ENCODE results near the gene PTPRK. TPM values are rescaled to one million over a fixed set of nuclear protein-coding genes. Genes with fewer than 3 reads are reported as not detected.

The PTPRK gene
- total and polyA plus RNA-seq, 2 experiments from 2014 or later: 26.9 to 56.4 TPM

DNA sequence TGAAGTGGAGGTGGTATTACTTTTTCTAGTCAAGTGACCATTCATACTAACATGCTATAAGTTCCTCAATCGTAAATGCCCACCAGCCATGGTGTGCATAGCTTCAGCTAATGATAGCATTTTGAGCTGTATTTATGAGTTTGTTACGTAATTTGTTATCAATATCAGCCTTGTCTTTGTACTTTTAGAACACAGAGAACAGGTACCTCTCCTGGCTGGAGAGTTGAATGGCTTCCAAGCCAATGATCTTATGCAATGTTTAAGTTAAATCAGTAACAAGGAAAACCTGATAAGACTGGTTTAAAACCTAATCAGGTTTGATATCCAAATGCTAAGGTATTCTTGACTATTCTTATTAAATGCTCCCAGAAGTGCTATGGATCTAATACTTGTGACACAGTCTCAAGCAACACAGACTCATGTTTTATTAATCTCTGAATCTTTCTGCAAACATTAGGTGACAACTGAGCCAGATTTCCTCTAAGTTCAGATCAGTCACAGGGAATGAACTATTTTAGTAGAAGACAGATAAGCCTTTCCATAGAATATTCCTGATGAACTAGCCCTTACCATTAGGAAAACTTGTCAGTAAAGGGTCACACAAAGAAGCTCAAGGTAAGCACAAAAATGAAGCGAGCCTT, 154.8 kb downstream of the PTPRK start:
- ATAC-seq (no peak), DNase-seq (ENCODE audit: low spot score) (no peak)
- H3K4me1 Mint-ChIP-seq: peaks cover 3% of the 10 kb centered on the region; the same call in 1 of the 3 replicates
- Histone ChIP-seq H3K27ac (ENCODE audit: low read depth) (no peak overlapping the region), H3K9me2 (ENCODE audit: insufficient read depth) (no peaks in the 10 kb centered on the region), H3K4me2 (no peak overlapping the region), H3K27me3 (ENCODE audit: insufficient read depth) (no peaks in the 10 kb centered on the region), H3K4me1 (ENCODE audit: insufficient read depth) (peaks cover 4% of the 10 kb centered on the region; the same call in 1 of the 2 replicates), H2AFZ (no peak overlapping the region), H3K79me2 (replicated peaks; ENCODE audit: insufficient read depth) (peaks cover 31% of the 10 kb centered on the region), H3F3A (replicated peaks; ENCODE audit: low read depth) (no peaks in the 10 kb centered on the region), H3K36me3 (ENCODE audit: insufficient read depth) (no peaks in the 10 kb centered on the region), H4K20me1 (replicated peaks; ENCODE audit: insufficient read depth) (no peaks in the 10 kb centered on the region), H3K4me3 (no peak overlapping the region)
- H3K9me3 Mint-ChIP-seq: no peaks in the 10 kb centered on the region
- no peak overlapping the region for H3K27ac Mint-ChIP-seq
- no peaks in the 10 kb centered on the region for H3K36me3 Mint-ChIP-seq (ENCODE audit: low read depth)
- no peak overlapping the region for H3K4me3 Mint-ChIP-seq
- H3K27me3 Mint-ChIP-seq (ENCODE audit: insufficient read depth, low read depth, poor library complexity): no peaks in the 10 kb centered on the region
- TF ChIP-seq STAT1 (IDR thresholded peaks at IDR 0.05; ENCODE audit: unreplicated experiment) (no peak), CREB1 (CRISPR knock-in tag; IDR thresholded peaks at IDR 0.05; ENCODE audit: low read depth) (no peak), EZH2phosphoT487 (IDR thresholded peaks at IDR 0.05; ENCODE audit: unreplicated experiment) (no peak), ZNF331 (CRISPR knock-in tag; IDR thresholded peaks at IDR 0.05; ENCODE audit: low read depth) (no peak)
- TF ChIP-seq, protein P1, sequence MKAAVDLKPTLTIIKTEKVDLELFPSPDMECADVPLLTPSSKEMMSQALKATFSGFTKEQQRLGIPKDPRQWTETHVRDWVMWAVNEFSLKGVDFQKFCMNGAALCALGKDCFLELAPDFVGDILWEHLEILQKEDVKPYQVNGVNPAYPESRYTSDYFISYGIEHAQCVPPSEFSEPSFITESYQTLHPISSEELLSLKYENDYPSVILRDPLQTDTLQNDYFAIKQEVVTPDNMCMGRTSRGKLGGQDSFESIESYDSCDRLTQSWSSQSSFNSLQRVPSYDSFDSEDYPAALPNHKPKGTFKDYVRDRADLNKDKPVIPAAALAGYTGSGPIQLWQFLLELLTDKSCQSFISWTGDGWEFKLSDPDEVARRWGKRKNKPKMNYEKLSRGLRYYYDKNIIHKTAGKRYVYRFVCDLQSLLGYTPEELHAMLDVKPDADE (IDR thresholded peaks at IDR 0.05): no peak

DNA sequence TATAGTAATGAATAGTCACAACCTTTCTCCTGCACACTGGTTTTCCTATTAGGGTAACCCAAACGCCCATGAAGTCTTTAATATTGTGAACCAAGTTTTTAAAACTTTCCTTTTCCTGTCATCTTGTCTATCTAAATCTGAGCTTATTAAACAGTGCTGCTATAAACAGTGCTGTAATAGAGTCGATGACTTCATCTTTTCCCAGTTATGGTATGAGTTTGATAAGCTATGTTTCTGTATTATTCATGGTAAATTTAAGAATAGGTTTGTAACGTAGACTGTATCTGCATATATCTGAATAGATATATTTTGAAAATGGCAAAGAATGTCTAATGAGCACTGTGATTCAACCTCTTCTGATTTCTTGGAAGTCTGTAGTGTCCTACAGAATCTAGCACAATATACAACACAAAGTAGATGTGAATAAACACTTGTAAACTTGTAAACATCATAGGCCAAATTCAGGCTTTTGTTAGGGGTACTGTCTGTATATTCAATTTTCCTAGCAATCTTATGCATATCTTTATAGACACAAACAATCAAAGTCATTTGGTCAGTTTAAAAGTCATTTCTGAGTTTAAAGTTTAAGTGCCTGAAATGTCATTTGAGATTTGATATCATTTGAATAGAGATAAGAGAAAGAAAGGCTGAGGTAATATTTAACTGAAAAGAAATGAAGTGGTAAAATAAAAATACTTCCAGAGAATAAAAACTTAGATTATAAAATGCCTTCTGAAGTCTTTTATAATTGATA, 155.5 kb downstream of the PTPRK start:
- H3K36me3 ChIP-seq (ENCODE audit: insufficient read depth): no peaks in the 10 kb centered on the region
- H2AFZ ChIP-seq: no peak overlapping the region
- no peak overlapping the region for H3K27ac Mint-ChIP-seq
- no peaks in the 10 kb centered on the region for H3K36me3 Mint-ChIP-seq (ENCODE audit: low read depth)
- peaks cover 32% of the 10 kb centered on the region for H3K79me2 ChIP-seq (replicated peaks; ENCODE audit: insufficient read depth)
- H3K4me3 Mint-ChIP-seq: no peak overlapping the region
- H3K27me3 ChIP-seq (ENCODE audit: insufficient read depth): no peaks in the 10 kb centered on the region
- ATAC-seq (no peak), DNase-seq (ENCODE audit: low spot score) (no peak)
- no peaks in the 10 kb centered on the region for H3K27me3 Mint-ChIP-seq (ENCODE audit: insufficient read depth, low read depth, poor library complexity)
- H3K27ac ChIP-seq (ENCODE audit: low read depth): no peak overlapping the region
- H3K4me2 ChIP-seq: no peak overlapping the region
- peaks cover 4% of the 10 kb centered on the region; the same call in 1 of the 2 replicates for H3K4me1 ChIP-seq (ENCODE audit: insufficient read depth)
- no peaks in the 10 kb centered on the region for H3K9me2 ChIP-seq (ENCODE audit: insufficient read depth)
- H3K4me1 Mint-ChIP-seq: peaks cover 3% of the 10 kb centered on the region; the same call in 1 of the 3 replicates
- no peaks in the 10 kb centered on the region for H3K9me3 Mint-ChIP-seq
- H4K20me1 ChIP-seq (replicated peaks; ENCODE audit: insufficient read depth): no peaks in the 10 kb centered on the region
- H3K4me3 ChIP-seq: no peak overlapping the region
- no peaks in the 10 kb centered on the region for H3F3A ChIP-seq (replicated peaks; ENCODE audit: low read depth)
- TF ChIP-seq, protein P1 (IDR thresholded peaks at IDR 0.05): no peak
- no peak for TF ChIP-seq ZNF114 (CRISPR knock-in tag; IDR thresholded peaks at IDR 0.05)
- no peak for TF ChIP-seq CTCF (conservative IDR thresholded peaks at IDR 0.05; ENCODE audit: low read depth in 2 of 2)
- TF ChIP-seq CREB1 (CRISPR knock-in tag; IDR thresholded peaks at IDR 0.05; ENCODE audit: low read depth): no peak
- TF ChIP-seq STAT1 (IDR thresholded peaks at IDR 0.05; ENCODE audit: unreplicated experiment): no peak
- no peak for TF ChIP-seq EZH2phosphoT487 (IDR thresholded peaks at IDR 0.05; ENCODE audit: unreplicated experiment)
- no peak for TF ChIP-seq JUNB (IDR thresholded peaks at IDR 0.05; ENCODE audit: unreplicated experiment)
- TF ChIP-seq POLR2AphosphoS5 (IDR thresholded peaks at IDR 0.05; ENCODE audit: low read depth): no peak
- no peak for TF ChIP-seq NANOG (IDR thresholded peaks at IDR 0.05; ENCODE audit: borderline replicate concordance)
